ENCODE measurements around the gene RAD51.

DNA sequence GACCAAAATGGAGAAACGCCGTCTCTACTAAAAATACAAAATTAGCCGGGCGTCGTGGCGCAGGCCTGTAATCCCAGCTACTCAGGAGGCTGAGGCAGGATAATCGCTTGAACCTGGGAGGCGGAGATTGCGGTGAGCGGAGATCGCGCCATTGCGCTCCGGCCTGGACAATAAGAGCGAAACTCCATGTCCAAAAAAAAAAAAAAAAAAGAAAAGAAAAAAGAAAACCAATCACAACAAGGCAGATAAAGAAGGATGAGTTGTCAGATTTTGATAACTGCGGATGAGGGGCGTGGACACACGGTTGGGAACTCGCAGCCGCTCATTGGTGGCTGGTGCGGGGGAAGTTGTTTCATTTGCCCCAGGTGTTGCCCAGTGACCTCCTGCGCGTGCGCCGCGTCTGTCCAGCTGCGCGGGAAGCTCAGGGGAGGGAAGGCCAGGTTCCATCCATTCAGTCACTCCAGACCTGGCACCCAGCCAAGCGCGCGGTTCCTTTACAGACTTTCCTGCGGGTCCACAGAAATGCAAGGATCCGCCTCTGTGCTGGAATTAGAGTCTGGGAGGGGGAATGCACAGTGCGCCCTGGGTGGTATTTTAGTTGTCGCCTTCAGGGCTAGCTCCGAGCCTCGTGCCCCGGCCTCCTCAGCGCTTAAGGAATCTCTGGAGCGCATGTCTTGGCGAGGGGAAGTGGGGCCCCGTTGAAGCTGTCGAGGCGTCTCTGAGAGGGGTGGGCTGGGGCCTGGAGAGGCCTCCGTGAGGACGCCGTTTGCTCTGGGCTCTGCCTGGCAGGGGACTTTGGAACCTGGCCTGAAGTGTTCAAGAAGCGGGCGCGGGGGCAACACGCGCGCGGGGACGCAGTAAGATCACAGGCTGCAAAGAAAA lies 68.2 kb downstream of the RAD51 start:
- no peak for TF ChIP-seq POLR2A (IDR thresholded peaks at IDR 0.05)
- TF ChIP-seq, protein P1, sequence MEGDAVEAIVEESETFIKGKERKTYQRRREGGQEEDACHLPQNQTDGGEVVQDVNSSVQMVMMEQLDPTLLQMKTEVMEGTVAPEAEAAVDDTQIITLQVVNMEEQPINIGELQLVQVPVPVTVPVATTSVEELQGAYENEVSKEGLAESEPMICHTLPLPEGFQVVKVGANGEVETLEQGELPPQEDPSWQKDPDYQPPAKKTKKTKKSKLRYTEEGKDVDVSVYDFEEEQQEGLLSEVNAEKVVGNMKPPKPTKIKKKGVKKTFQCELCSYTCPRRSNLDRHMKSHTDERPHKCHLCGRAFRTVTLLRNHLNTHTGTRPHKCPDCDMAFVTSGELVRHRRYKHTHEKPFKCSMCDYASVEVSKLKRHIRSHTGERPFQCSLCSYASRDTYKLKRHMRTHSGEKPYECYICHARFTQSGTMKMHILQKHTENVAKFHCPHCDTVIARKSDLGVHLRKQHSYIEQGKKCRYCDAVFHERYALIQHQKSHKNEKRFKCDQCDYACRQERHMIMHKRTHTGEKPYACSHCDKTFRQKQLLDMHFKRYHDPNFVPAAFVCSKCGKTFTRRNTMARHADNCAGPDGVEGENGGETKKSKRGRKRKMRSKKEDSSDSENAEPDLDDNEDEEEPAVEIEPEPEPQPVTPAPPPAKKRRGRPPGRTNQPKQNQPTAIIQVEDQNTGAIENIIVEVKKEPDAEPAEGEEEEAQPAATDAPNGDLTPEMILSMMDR (IDR thresholded peaks at IDR 0.05): no peak
